Lung (tissue), 12 donors: ENCODE measurements around the gene NLGN1. TPM values are rescaled to one million over a fixed set of nuclear protein-coding genes. Genes with fewer than 3 reads are reported as not detected.

ENCODE experiments used
- ATAC-seq: fragments of 200-7000 bp; cut with Tn5 transposase; one replicate; pipeline ENCODE4 v1.9.1; 2020; ENCODE audit warnings: moderate number of reproducible peaks; ENCODE audit not compliant: insufficient read depth, low FRiP score
- DNase-seq, 3 donors: peaks; one replicate each; pipeline ENCODE4 v3.0.0-alpha.2; 2013 to 2017
- H3K27ac ChIP-seq, 2 donors: one replicate each; pipeline ENCODE4 v1.5.1; 2013; ENCODE audit warnings: mild to moderate bottlenecking in 2 of 2, moderate library complexity in 2 of 2, control low read depth in 1 of 2, inconsistent platforms in 1 of 2, low read depth in 1 of 2, low read length in 1 of 2
- H3K27me3 ChIP-seq, 3 donors: one replicate each; pipeline ENCODE4 v1.5.1; 2013; ENCODE audit warnings: low read length in 2 of 3; ENCODE audit not compliant: control insufficient read depth in 3 of 3, insufficient read depth in 3 of 3
- H3K36me3 ChIP-seq, 4 donors: one replicate each; pipeline ENCODE4 v1.5.1; 2013; ENCODE audit warnings: low read length in 4 of 4, mild to moderate bottlenecking in 1 of 4, moderate library complexity in 1 of 4; ENCODE audit not compliant: control insufficient read depth in 4 of 4, insufficient read depth in 4 of 4
- H3K4me1 ChIP-seq, 5 donors: one replicate each; pipeline ENCODE4 v1.5.1; 2013; ENCODE audit warnings: low read length in 5 of 5, mild to moderate bottlenecking in 2 of 5, moderate library complexity in 1 of 5; ENCODE audit not compliant: control insufficient read depth in 5 of 5, insufficient read depth in 5 of 5
- H3K4me3 ChIP-seq: one replicate; pipeline ENCODE4 v1.5.1; 2013; ENCODE audit warnings: mild to moderate bottlenecking, control low read depth, moderate library complexity
- H3K9ac ChIP-seq, 2 donors: one replicate each; pipeline ENCODE4 v1.5.1; 2013; ENCODE audit warnings: low read length in 2 of 2, control low read depth in 1 of 2; ENCODE audit not compliant: insufficient read depth in 1 of 2
- H3K9me3 ChIP-seq, 4 donors: one replicate each; pipeline ENCODE4 v1.5.1; 2013; ENCODE audit warnings: low read length in 3 of 4, mild to moderate bottlenecking in 1 of 4, moderate library complexity in 1 of 4; ENCODE audit not compliant: control insufficient read depth in 4 of 4, insufficient read depth in 3 of 4
- CTCF ChIP-seq: IDR thresholded peaks from 2 replicates; pipeline ENCODE4 v1.5.1; 2012; ENCODE audit warnings: mild to moderate bottlenecking; ENCODE audit errors: control extremely low read depth, extremely low read depth
- WGBS, 2 donors: extraction: QIAGEN DNeasy Blood & Tissue Kit; methylation state at CpG; one replicate each; pipeline ENCODE4 v1.1.7; 2013; 5-methylcytosine and 5-hydroxymethylcytosine counted together
- polyA plus RNA-seq, 2 donors: library from polyadenylated mRNA; stranded (reverse); fragments of 200-250 nt; gene quantifications; one replicate each; pipeline ENCODE4 v1.2.1, GENCODE V29; 2013
- total RNA-seq, 2 donors: library from RNA; depleted of rRNA in 1 of 2; stranded (reverse); fragments of >200 nt in 1 of 2; gene quantifications; one replicate each; pipeline ENCODE4 v1.2.1, GENCODE V29; 2014 to 2021
- donor health status: control.
- donor health status: control.
- donor health status: Bipolar disorder and iron deficiency.
- donor health status: healthy.
- donor health status: DM: yes; HTN: yes; CAD: no.

NLGN1 gene
- total and polyA plus RNA-seq, 4 donors: 0.24 to 22.2 (median 1.9) TPM

- TF ChIP-seq CTCF: no peak
- ATAC-seq (no peak), DNase-seq (no peak)
- Histone ChIP-seq H3K4me3 (no peak overlapping the region), H3K9ac (no peak overlapping the region), H3K4me1 (no peaks in the 10 kb centered on the region), H3K27ac (no peak overlapping the region), H3K36me3 (no peaks in the 10 kb centered on the region), H3K27me3 (no peaks in the 10 kb centered on the region), H3K9me3 (no peaks in the 10 kb centered on the region)
- WGBS, 2 donors: 79 to 96% methylated on average over 4 of the region's 4 CpGs
These were observed 618.6 kb downstream of the NLGN1 start for GRCh38 chr3:174016186-174016585.

GRCh38 chr3:174020156-174020555, 622.6 kb downstream of the NLGN1 start:
- no peak for TF ChIP-seq CTCF
- no peak overlapping the region for H3K4me3 ChIP-seq
- WGBS, 2 donors: 75 to 78% methylated on average over 2 of the region's 2 CpGs
- ATAC-seq (no peak), DNase-seq (no peak)
- H3K9ac ChIP-seq: no peak overlapping the region
- H3K9me3 ChIP-seq: no peaks in the 10 kb centered on the region
- H3K4me1 ChIP-seq: peaks cover 0 to 4% (median 0%) of the 10 kb centered on the region in 5 donors
- no peak overlapping the region for H3K27ac ChIP-seq
- no peaks in the 10 kb centered on the region for H3K27me3 ChIP-seq
- no peaks in the 10 kb centered on the region for H3K36me3 ChIP-seq

GRCh38 chr3:174023421-174023820, 625.9 kb downstream of the NLGN1 start:
- no peak for TF ChIP-seq CTCF
- no peak overlapping the region for H3K27ac ChIP-seq
- ATAC-seq: no peak
- peaks cover 0 to 6% (median 0%) of the 10 kb centered on the region in 4 donors for H3K9me3 ChIP-seq
- 67 to 83% methylated on average over 4 of the region's 4 CpGs for WGBS, 2 donors
- H3K4me1 ChIP-seq: peaks cover 0 to 4% (median 0%) of the 10 kb centered on the region in 5 donors
- H3K36me3 ChIP-seq: no peaks in the 10 kb centered on the region
- DNase-seq: peak in 2 of 3 donors; percentile 20 to 29
- H3K27me3 ChIP-seq: no peaks in the 10 kb centered on the region
- no peak overlapping the region for H3K4me3 ChIP-seq
- H3K9ac ChIP-seq: no peak overlapping the region

GRCh38 chr3:174028673-174029072, 631.1 kb downstream of the NLGN1 start:
- DNase-seq (no peak), ATAC-seq (no peak)
- no peaks in the 10 kb centered on the region for H3K36me3 ChIP-seq
- H3K9me3 ChIP-seq: peaks cover 0 to 11% (median 6%) of the 10 kb centered on the region in 4 donors
- H3K4me3 ChIP-seq: no peak overlapping the region
- no peak overlapping the region for H3K27ac ChIP-seq
- H3K4me1 ChIP-seq: no peaks in the 10 kb centered on the region
- H3K27me3 ChIP-seq: no peaks in the 10 kb centered on the region
- WGBS, 2 donors: 96 to 97% methylated on average over 2 of the region's 2 CpGs
- TF ChIP-seq CTCF: no peak
- no peak overlapping the region for H3K9ac ChIP-seq
